ENCODE results near the gene WDR38. TPM values are rescaled to one million over a fixed set of nuclear protein-coding genes. Genes with fewer than 3 reads are reported as not detected.
A peak's percentile ranks its signal among the peaks of the same experiment; 100 is the strongest.

WDR38 gene
- total and polyA plus RNA-seq, 2 of the 13 experiments (the other 11 are each of a cell fraction or from before 2014, with no cell fraction given): not detected

DNA sequence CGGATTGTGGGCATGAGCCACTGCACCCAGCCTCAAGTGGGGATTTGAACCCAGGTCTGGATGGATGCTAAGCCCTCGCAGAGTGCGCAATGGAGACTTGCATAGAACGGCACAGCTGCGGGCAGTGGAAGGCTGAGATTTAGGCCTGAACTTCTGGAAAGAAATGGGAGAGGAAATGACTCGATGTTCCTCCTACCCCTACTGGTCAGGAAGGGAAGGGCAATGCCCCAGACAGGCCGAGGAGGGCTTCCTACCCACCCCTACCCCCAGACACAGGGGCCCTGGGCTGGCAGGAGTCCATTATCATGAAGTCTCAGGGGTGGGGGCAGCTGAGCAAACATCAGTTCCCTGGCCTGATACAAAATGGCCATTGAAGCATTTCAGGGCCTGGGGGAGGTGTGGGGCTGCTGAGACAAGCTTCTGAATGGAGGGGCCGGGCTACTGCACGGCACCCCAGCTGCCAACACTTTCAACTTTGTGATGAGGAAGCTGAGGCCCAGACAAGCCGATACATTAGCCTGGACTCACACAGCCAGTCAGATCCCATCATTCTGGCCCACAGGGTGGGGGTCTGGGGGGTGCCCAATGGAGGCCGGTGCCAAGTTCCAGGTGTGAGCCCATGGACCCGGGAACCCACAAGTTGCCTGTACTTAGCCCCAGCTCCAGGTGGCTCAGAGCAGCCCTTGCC is 13.5 kb upstream of the WDR38 start (continued):
- TF ChIP-seq ZXDC (CRISPR knock-in tag; IDR thresholded peaks at IDR 0.05) (no peak), SPEN (CRISPR knock-in tag; IDR thresholded peaks at IDR 0.05; ENCODE audit: low read depth) (no peak), HMGXB4 (CRISPR knock-in tag; IDR thresholded peaks at IDR 0.05; ENCODE audit: borderline replicate concordance in 1 of 2, low read depth in 1 of 2) (0 out of 4 replicates have a peak, but pooled peaks of 1 of the 2 experiments have one; percentile 47), SAFB2 (CRISPR knock-in tag; IDR thresholded peaks at IDR 0.05; ENCODE audit: borderline replicate concordance, low read depth) (no peak)
- TF ChIP-seq, protein P1, sequence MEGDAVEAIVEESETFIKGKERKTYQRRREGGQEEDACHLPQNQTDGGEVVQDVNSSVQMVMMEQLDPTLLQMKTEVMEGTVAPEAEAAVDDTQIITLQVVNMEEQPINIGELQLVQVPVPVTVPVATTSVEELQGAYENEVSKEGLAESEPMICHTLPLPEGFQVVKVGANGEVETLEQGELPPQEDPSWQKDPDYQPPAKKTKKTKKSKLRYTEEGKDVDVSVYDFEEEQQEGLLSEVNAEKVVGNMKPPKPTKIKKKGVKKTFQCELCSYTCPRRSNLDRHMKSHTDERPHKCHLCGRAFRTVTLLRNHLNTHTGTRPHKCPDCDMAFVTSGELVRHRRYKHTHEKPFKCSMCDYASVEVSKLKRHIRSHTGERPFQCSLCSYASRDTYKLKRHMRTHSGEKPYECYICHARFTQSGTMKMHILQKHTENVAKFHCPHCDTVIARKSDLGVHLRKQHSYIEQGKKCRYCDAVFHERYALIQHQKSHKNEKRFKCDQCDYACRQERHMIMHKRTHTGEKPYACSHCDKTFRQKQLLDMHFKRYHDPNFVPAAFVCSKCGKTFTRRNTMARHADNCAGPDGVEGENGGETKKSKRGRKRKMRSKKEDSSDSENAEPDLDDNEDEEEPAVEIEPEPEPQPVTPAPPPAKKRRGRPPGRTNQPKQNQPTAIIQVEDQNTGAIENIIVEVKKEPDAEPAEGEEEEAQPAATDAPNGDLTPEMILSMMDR (CRISPR knock-in tag; IDR thresholded peaks at IDR 0.05): peak; percentile 58
- TF ChIP-seq, protein P2, sequence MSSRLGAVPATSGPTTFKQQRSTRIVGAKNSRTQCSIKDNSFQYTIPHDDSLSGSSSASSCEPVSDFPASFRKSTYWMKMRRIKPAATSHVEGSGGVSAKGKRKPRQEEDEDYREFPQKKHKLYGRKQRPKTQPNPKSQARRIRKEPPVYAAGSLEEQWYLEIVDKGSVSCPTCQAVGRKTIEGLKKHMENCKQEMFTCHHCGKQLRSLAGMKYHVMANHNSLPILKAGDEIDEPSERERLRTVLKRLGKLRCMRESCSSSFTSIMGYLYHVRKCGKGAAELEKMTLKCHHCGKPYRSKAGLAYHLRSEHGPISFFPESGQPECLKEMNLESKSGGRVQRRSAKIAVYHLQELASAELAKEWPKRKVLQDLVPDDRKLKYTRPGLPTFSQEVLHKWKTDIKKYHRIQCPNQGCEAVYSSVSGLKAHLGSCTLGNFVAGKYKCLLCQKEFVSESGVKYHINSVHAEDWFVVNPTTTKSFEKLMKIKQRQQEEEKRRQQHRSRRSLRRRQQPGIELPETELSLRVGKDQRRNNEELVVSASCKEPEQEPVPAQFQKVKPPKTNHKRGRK (CRISPR knock-in tag; IDR thresholded peaks at IDR 0.05): no peak
